Fibroblast of lung (primary cell): ENCODE data around the gene LPAR4. TPM values are rescaled to one million over a fixed set of nuclear protein-coding genes. Genes with fewer than 3 reads are reported as not detected.

Experiments used
- DNase-seq, 2 donors: peaks; one replicate each; pipeline versions ENCODE4 v3.0.0 to v3.0.0-alpha.2; 2010; ENCODE audit warnings: low read depth in 2 of 2
- H2AFZ ChIP-seq: 2 replicates; pipeline ENCODE4 v1.5.1; 2012; ENCODE audit warnings: low read length, control low read depth, inconsistent platforms
- H3K27ac ChIP-seq: 2 replicates; pipeline ENCODE4 v1.5.1; 2011; ENCODE audit warnings: low read length, control low read depth; ENCODE audit not compliant: insufficient read depth
- H3K27me3 ChIP-seq: 2 replicates; pipeline ENCODE4 v1.5.1; 2011; ENCODE audit warnings: mild to moderate bottlenecking, low read length; ENCODE audit not compliant: control insufficient read depth, insufficient read depth
- H3K36me3 ChIP-seq: 2 replicates; pipeline ENCODE4 v1.5.1; 2011; ENCODE audit warnings: low read length; ENCODE audit not compliant: control insufficient read depth, insufficient read depth
- H3K4me1 ChIP-seq: 2 replicates; pipeline ENCODE4 v1.5.1; 2011; ENCODE audit warnings: low read length; ENCODE audit not compliant: control insufficient read depth, insufficient read depth; ENCODE audit errors: extremely low read depth
- H3K4me2 ChIP-seq: 2 replicates; pipeline ENCODE4 v1.5.1; 2011; ENCODE audit warnings: low read length, control low read depth; ENCODE audit not compliant: insufficient read depth; ENCODE audit errors: extremely low read depth
- H3K4me3 ChIP-seq, 4 experiments: fragments of 200-600 bp in 1 of 4; sonication (generic) in 1 of 4; replicated peaks in 1 of 4; 2 replicates each; pipeline ENCODE4 v1.5.1; 2011 to 2016; ENCODE audit warnings: low read length in 4 of 4, low read depth in 3 of 4, mild to moderate bottlenecking in 3 of 4, control low read depth in 2 of 4, inconsistent platforms in 1 of 4, mixed read lengths in 1 of 4; ENCODE audit not compliant: insufficient read depth in 1 of 4; ENCODE audit errors: control extremely low read depth in 1 of 4
- H3K79me2 ChIP-seq: 2 replicates; pipeline ENCODE4 v1.5.1; 2012; ENCODE audit warnings: mild to moderate bottlenecking, low read length, inconsistent platforms; ENCODE audit not compliant: control insufficient read depth, insufficient read depth
- H3K9ac ChIP-seq: 2 replicates; pipeline ENCODE4 v1.5.1; 2011; ENCODE audit warnings: mild to moderate bottlenecking, low read length, control low read depth; ENCODE audit not compliant: insufficient read depth
- H3K9me3 ChIP-seq: 2 replicates; pipeline ENCODE4 v1.5.1; 2012; ENCODE audit warnings: low read depth, low read length; ENCODE audit not compliant: control insufficient read depth, insufficient read depth
- H4K20me1 ChIP-seq: 2 replicates; pipeline ENCODE4 v1.5.1; 2011; ENCODE audit warnings: low read length; ENCODE audit not compliant: control insufficient read depth, insufficient read depth; ENCODE audit errors: extremely low read depth
- CTCF ChIP-seq, 2 donors: IDR thresholded peaks in 1 of 2; conservative IDR thresholded peaks in 1 of 2; 1 replicate in 1 of 2; 2 replicates in 1 of 2; pipeline ENCODE4 v1.5.1; 2011 to 2012; ENCODE audit warnings: low read length in 2 of 2, control low read depth in 1 of 2, inconsistent platforms in 1 of 2, low read depth in 1 of 2, mild to moderate bottlenecking in 1 of 2
- EZH2 ChIP-seq: IDR thresholded peaks from 2 replicates; pipeline ENCODE4 v1.5.1; 2012; ENCODE audit warnings: low read length, control low read depth, mild to moderate bottlenecking; ENCODE audit errors: missing control alignments
- polyA plus RNA-seq, 2 donors: library from polyadenylated mRNA; depleted of rRNA in 1 of 2; stranded (reverse) in 1 of 2; unstranded in 1 of 2; fragments of >200 nt; gene quantifications; 2 replicates each; pipeline ENCODE4 v1.2.1, GENCODE V29; 2011 to 2012; ENCODE audit warnings: missing spikeins in 1 of 2
- total RNA-seq: library from RNA; depleted of rRNA; stranded (reverse); fragments of >200 nt; gene quantifications from 2 replicates; pipeline ENCODE4 v1.2.1, GENCODE V29; 2014

Gene LPAR4
- total and polyA plus RNA-seq, 2 donors (not counting 1 experiment from before 2014, with no cell fraction given) = 0.19 to 0.50 TPM

- no peak for TF ChIP-seq CTCF (conservative IDR thresholded peaks at IDR 0.05 in 1 of 2, IDR thresholded peaks at IDR 0.05 in 1 of 2; ENCODE audit: low read depth in 1 of 2, low read length in 2 of 2)
- TF ChIP-seq EZH2 = no peak
- no peak overlapping the region for H3K27ac ChIP-seq
- H3K4me3 ChIP-seq = no peak overlapping the region
- H3K9ac ChIP-seq = no peak overlapping the region
- H2AFZ ChIP-seq = no peak overlapping the region
- H3K36me3 ChIP-seq = no peaks in the 10 kb centered on the region
- no peaks in the 10 kb centered on the region for H3K9me3 ChIP-seq
- DNase-seq = no peak
- no peaks in the 10 kb centered on the region for H3K4me1 ChIP-seq
- H3K79me2 ChIP-seq = no peaks in the 10 kb centered on the region
- H3K4me2 ChIP-seq = no peak overlapping the region
- H4K20me1 ChIP-seq = no peaks in the 10 kb centered on the region
- no peaks in the 10 kb centered on the region for H3K27me3 ChIP-seq
These were observed 1.3 kb downstream of the LPAR4 start for GRCh38 chrX:78748846-78749245.

- no peaks in the 10 kb centered on the region for H3K27me3 ChIP-seq
- no peak overlapping the region for H2AFZ ChIP-seq
- H3K27ac ChIP-seq = no peak overlapping the region
- H4K20me1 ChIP-seq = no peaks in the 10 kb centered on the region
- no peaks in the 10 kb centered on the region for H3K9me3 ChIP-seq
- H3K4me3 ChIP-seq = no peak overlapping the region
- no peak overlapping the region for H3K9ac ChIP-seq
- H3K4me2 ChIP-seq = no peak overlapping the region
- DNase-seq = no peak
- no peaks in the 10 kb centered on the region for H3K4me1 ChIP-seq
- H3K79me2 ChIP-seq = no peaks in the 10 kb centered on the region
- no peaks in the 10 kb centered on the region for H3K36me3 ChIP-seq
- TF ChIP-seq EZH2 (no peak), CTCF (conservative IDR thresholded peaks at IDR 0.05 in 1 of 2, IDR thresholded peaks at IDR 0.05 in 1 of 2; ENCODE audit: low read depth in 1 of 2, low read length in 2 of 2) (no peak)
These were observed 6.1 kb downstream of the LPAR4 start for GRCh38 chrX:78753571-78753970.

DNA sequence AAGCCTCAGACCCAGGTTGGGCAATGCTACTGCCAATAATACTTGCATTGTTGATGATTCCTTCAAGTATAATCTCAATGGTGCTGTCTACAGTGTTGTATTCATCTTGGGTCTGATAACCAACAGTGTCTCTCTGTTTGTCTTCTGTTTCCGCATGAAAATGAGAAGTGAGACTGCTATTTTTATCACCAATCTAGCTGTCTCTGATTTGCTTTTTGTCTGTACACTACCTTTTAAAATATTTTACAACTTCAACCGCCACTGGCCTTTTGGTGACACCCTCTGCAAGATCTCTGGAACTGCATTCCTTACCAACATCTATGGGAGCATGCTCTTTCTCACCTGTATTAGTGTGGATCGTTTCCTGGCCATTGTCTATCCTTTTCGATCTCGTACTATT lies 7.4 kb downstream of the LPAR4 start:
- no peak overlapping the region for H2AFZ ChIP-seq
- H3K9me3 ChIP-seq = no peaks in the 10 kb centered on the region
- no peaks in the 10 kb centered on the region for H3K79me2 ChIP-seq
- no peak overlapping the region for H3K27ac ChIP-seq
- no peak overlapping the region for H3K4me2 ChIP-seq
- no peak for DNase-seq
- no peak overlapping the region for H3K9ac ChIP-seq
- no peaks in the 10 kb centered on the region for H3K4me1 ChIP-seq
- no peaks in the 10 kb centered on the region for H4K20me1 ChIP-seq
- TF ChIP-seq EZH2 (no peak), CTCF (conservative IDR thresholded peaks at IDR 0.05 in 1 of 2, IDR thresholded peaks at IDR 0.05 in 1 of 2; ENCODE audit: low read depth in 1 of 2, low read length in 2 of 2) (no peak)
- H3K36me3 ChIP-seq = no peaks in the 10 kb centered on the region
- H3K27me3 ChIP-seq = no peaks in the 10 kb centered on the region
- no peak overlapping the region for H3K4me3 ChIP-seq
